22Rv1 (cell line): ENCODE measurements around the gene CALU.
A peak's percentile ranks its signal among the peaks of the same experiment; 100 is the strongest.

Experiments
- H3K27ac ChIP-seq: fragments of 450-650 bp; 2 replicates; pipeline ENCODE4 v1.5.1; 2017
- CTCF ChIP-seq: fragments of 450-650 bp; IDR thresholded peaks from 2 replicates; pipeline ENCODE4 v1.5.1; 2017; ENCODE audit warnings: mild to moderate bottlenecking
- ZFX ChIP-seq: fragments of 450-650 bp; IDR thresholded peaks from 2 replicates; pipeline ENCODE4 v1.6.1; 2017; ENCODE audit warnings: antibody characterized with exemption, borderline replicate concordance

The CALU gene

GRCh38 chr7:128732521-128733277 lies 6.5 kb upstream of the CALU start:
- H3K27ac ChIP-seq, result no peak overlapping the region
- TF ChIP-seq CTCF (no peak), ZFX (no peak)

GRCh38 chr7:128733278-128733645 lies 5.9 kb upstream of the CALU start:
- no peak overlapping the region for H3K27ac ChIP-seq
- TF ChIP-seq CTCF (no peak), ZFX (no peak)

GRCh38 chr7:128734890-128735289 lies 4.3 kb upstream of the CALU start:
- no peak overlapping the region for H3K27ac ChIP-seq
- TF ChIP-seq CTCF (no peak), ZFX (no peak)

GRCh38 chr7:128735436-128735835 lies 3.7 kb upstream of the CALU start:
- no peak overlapping the region for H3K27ac ChIP-seq
- TF ChIP-seq ZFX (no peak), CTCF (no peak)

GRCh38 chr7:128737441-128737840 lies 1.7 kb upstream of the CALU start:
- TF ChIP-seq ZFX (no peak), CTCF (no peak)
- H3K27ac ChIP-seq, result no peak overlapping the region

GRCh38 chr7:128737867-128738385 lies 1.2 kb upstream of the CALU start:
- TF ChIP-seq ZFX (no peak), CTCF (no peak)
- H3K27ac ChIP-seq, result peak overlapping the region; percentile 78

GRCh38 chr7:128738570-128739047 lies 550 bp upstream of the CALU start:
- TF ChIP-seq CTCF, result no peak
- no peak for TF ChIP-seq ZFX
- peak overlapping the region; percentile 78 for H3K27ac ChIP-seq
